ENCODE data around the gene RASAL2.

Gene RASAL2

GRCh38 chr1:178465011-178465410, 371.1 kb downstream of the RASAL2 start:
- no peak for DNase-seq

- no peak for DNase-seq
These were observed 373.9 kb downstream of the RASAL2 start for GRCh38 chr1:178467837-178468236.

GRCh38 chr1:178470411-178470960, 376.6 kb downstream of the RASAL2 start:
- no peak for DNase-seq

GRCh38 chr1:178472531-178472930, 378.6 kb downstream of the RASAL2 start:
- no peak for DNase-seq

- no peak for DNase-seq
These were observed 383.5 kb downstream of the RASAL2 start for GRCh38 chr1:178477373-178477772.

GRCh38 chr1:178477841-178478240, 383.9 kb downstream of the RASAL2 start:
- no peak for DNase-seq

GRCh38 chr1:178483251-178483957, 389.5 kb downstream of the RASAL2 start:
- DNase-seq: no peak

GRCh38 chr1:178484698-178485225, 390.9 kb downstream of the RASAL2 start:
- no peak for DNase-seq

GRCh38 chr1:178485541-178485981, 391.7 kb downstream of the RASAL2 start:
- DNase-seq: no peak

GRCh38 chr1:178486100-178487069, 392.5 kb downstream of the RASAL2 start:
- no peak for DNase-seq

- DNase-seq: no peak
These were observed 393.2 kb downstream of the RASAL2 start for GRCh38 chr1:178487070-178487615.

GRCh38 chr1:178488393-178488792, 394.5 kb downstream of the RASAL2 start:
- DNase-seq: no peak

GRCh38 chr1:178489399-178489798, 395.5 kb downstream of the RASAL2 start:
- DNase-seq: no peak

GRCh38 chr1:178490136-178490535, 396.2 kb downstream of the RASAL2 start:
- DNase-seq: no peak

GRCh38 chr1:178490967-178491366, 397.1 kb downstream of the RASAL2 start:
- DNase-seq: no peak

- no peak for DNase-seq
These were observed 397.8 kb downstream of the RASAL2 start for GRCh38 chr1:178491721-178492120.

GRCh38 chr1:178492341-178492740, 398.4 kb downstream of the RASAL2 start:
- no peak for DNase-seq

- no peak for DNase-seq
These were observed 399.4 kb downstream of the RASAL2 start for GRCh38 chr1:178493301-178493741.

GRCh38 chr1:178494569-178494971, 400.7 kb downstream of the RASAL2 start:
- DNase-seq: no peak

- DNase-seq: no peak
These were observed 401.3 kb downstream of the RASAL2 start for GRCh38 chr1:178495158-178495557.

GRCh38 chr1:178495741-178496409, 402.0 kb downstream of the RASAL2 start:
- no peak for DNase-seq

GRCh38 chr1:178496410-178497135, 402.7 kb downstream of the RASAL2 start, which contains the start of gene CLEC20A:
Gene CLEC20A, minus strand, starts transcription at chr1:178496964. Its CDS starts 25 bp downstream, at chr1:178496939.
- no peak for DNase-seq

Data from activated effector memory CD4-positive, alpha-beta T cell treated with Interleukin-2 at 50 U/mL for 16 hours (primary cell).